ENCODE data around the gene POLR1A.

POLR1A gene

DNA sequence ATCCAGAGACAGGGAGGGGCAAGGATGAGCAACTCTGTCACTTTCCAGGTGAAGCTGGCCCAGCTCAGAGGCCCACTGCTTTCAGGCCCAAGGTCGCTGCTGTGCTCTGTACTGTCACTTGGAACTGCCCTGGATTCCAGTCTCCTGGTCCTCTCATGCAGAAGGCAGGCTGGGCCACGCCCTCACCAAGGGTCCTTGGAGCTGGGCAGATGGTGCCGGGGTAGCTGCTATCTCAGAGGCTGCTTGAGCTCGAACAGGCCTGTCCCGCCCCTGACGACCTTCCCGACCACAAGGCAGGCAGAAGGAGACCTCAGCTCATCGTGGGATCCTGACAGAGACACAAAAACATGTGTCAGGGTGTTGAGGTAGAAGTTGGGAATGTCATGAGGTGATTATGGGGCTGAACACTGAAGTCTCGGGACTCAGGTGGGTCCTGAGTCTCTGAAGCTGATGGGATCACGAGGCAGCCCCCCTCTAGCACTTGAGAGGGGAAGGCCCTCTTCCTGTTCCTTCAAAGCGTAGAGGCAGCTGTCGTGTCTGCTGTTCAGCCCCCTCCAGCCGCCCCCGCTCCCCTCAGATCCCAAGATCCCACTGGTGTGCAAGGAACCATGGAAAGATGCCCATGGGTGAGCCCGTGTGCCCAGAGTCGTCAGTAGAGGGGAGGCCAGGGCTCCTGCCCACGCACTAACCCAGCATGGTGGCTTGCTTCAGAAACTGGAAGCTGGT is 78.3 kb downstream of the POLR1A start:
- DNase-seq (ENCODE audit: low read depth): no peak
- no peak overlapping the region for H3K4me3 ChIP-seq (ENCODE audit: low read depth, low read length)
- TF ChIP-seq POLR2A (IDR thresholded peaks at IDR 0.05; ENCODE audit: extremely low read depth, insufficient read length) (no peak), MYC (IDR thresholded peaks at IDR 0.05; ENCODE audit: low read depth, low read length) (no peak)
- TF ChIP-seq, protein P1, sequence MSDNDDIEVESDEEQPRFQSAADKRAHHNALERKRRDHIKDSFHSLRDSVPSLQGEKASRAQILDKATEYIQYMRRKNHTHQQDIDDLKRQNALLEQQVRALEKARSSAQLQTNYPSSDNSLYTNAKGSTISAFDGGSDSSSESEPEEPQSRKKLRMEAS (IDR thresholded peaks at IDR 0.05; ENCODE audit: low read depth, low read length): no peak
- TF ChIP-seq, protein P2, sequence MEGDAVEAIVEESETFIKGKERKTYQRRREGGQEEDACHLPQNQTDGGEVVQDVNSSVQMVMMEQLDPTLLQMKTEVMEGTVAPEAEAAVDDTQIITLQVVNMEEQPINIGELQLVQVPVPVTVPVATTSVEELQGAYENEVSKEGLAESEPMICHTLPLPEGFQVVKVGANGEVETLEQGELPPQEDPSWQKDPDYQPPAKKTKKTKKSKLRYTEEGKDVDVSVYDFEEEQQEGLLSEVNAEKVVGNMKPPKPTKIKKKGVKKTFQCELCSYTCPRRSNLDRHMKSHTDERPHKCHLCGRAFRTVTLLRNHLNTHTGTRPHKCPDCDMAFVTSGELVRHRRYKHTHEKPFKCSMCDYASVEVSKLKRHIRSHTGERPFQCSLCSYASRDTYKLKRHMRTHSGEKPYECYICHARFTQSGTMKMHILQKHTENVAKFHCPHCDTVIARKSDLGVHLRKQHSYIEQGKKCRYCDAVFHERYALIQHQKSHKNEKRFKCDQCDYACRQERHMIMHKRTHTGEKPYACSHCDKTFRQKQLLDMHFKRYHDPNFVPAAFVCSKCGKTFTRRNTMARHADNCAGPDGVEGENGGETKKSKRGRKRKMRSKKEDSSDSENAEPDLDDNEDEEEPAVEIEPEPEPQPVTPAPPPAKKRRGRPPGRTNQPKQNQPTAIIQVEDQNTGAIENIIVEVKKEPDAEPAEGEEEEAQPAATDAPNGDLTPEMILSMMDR (IDR thresholded peaks at IDR 0.05; ENCODE audit: low read depth, low read length): no peak

DNA sequence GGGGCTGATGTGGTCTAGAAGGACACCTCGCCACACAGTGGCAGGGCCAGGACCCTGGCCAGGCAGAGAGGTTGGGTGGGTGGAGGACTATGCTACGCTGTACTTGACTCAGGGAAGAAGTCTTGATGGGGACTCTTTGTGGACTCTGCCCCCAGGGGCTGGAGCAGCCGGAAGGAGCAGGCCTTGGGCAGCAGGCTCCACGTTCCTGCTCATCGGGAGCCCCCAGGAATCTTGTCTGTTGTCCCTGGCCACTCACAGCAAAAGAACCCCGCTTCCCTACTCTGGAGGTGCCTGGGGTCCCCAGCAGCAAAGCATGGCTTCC is 79.0 kb downstream of the POLR1A start:
- no peak overlapping the region for H3K4me3 ChIP-seq (ENCODE audit: low read depth, low read length)
- TF ChIP-seq MYC (IDR thresholded peaks at IDR 0.05; ENCODE audit: low read depth, low read length): no peak
- TF ChIP-seq, protein P2 (IDR thresholded peaks at IDR 0.05; ENCODE audit: low read depth, low read length): no peak
- TF ChIP-seq POLR2A (IDR thresholded peaks at IDR 0.05; ENCODE audit: extremely low read depth, insufficient read length): no peak
- TF ChIP-seq, protein P1 (IDR thresholded peaks at IDR 0.05; ENCODE audit: low read depth, low read length): no peak
- no peak for DNase-seq (ENCODE audit: low read depth)

DNA sequence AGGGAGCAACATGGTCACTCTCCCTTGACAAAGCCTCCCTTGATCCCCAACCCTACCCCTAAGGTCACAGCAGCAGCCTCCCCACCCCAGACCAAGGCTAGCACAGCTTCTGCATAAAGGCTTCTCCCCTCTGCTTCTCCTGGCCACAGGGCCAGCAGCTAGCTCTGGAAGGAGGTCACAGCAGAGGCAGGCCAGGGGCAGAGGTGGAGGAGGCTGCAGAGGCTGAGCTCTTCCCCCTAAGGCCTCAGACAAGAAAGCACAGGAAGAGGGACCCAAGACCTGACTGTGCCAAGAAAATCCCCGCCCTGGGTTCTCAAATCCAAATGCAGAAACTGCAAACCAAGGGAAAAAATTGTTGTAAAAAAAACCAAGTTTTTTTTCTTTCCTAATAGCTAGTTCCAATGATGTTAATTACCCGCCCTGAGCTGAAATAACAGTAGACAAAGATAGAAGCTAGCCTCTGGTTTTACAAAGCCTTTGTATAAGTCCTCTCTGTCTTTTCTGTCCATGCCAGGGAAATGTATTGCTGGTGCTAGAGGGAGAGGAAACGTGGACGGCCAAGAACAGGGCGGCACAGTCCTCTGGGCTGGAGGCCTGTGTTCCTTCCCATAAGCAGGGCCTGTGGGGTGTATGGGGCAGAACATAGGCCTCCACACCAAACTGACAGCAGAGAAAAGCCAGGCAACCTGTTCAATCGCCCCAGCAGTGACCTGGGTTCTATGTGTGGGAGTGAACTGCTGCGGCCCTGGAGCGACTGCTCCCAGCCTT is 79.5 kb downstream of the POLR1A start:
- H3K4me3 ChIP-seq (ENCODE audit: low read depth, low read length): no peak overlapping the region
- no peak for DNase-seq (ENCODE audit: low read depth)
- TF ChIP-seq, protein P1 (IDR thresholded peaks at IDR 0.05; ENCODE audit: low read depth, low read length): no peak
- TF ChIP-seq MYC (IDR thresholded peaks at IDR 0.05; ENCODE audit: low read depth, low read length) (no peak), POLR2A (IDR thresholded peaks at IDR 0.05; ENCODE audit: extremely low read depth, insufficient read length) (no peak)
- TF ChIP-seq, protein P2 (IDR thresholded peaks at IDR 0.05; ENCODE audit: low read depth, low read length): no peak

DNA sequence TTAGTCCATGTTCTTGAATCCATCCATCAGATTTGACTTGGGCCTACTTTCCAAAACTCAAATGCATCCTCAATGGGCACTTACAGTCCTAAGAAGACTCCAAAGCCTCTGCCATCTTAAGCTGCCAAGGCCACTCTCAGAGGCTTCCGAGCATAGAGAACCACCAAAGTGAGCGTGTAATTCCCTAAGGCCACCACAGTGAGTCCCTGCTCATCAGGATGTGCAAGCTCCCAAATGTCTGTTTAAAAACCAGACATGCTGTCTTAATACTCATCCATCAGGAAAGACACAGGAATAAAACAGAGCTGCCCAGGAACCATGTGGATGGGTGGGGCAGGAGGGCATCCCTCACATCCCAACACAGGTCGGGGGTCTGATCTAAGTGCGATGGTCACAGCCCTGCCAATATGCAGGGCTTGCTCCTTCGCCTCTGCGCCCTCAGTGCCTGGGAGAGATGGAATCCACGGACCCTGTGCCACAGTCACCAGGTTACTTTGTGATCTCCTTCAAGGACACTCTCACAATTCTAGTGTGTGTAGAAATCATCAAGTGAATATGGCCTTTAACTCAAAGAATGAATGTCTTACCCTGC is 80.4 kb downstream of the POLR1A start:
- no peak overlapping the region for H3K4me3 ChIP-seq (ENCODE audit: low read depth, low read length)
- no peak for DNase-seq (ENCODE audit: low read depth)
- TF ChIP-seq, protein P2 (IDR thresholded peaks at IDR 0.05; ENCODE audit: low read depth, low read length): peak; percentile 6
- no peak for TF ChIP-seq MYC (IDR thresholded peaks at IDR 0.05; ENCODE audit: low read depth, low read length)

DNA sequence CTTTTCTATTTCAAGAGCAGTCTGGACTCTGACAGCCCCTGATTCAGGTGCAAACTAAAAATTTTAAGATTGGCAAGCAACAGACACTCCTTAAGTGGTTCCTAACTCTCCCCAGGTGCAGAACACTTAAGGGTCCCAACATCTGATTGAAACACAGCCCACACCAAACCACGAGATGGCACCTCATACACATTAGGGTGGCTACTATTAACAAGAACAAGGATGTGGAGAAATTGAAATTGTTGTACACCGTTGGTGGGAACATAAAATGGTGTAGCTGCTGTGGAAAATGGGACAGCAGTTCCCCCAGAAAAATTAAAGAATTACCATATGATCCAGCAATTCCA is 82.3 kb downstream of the POLR1A start:
- no peak for DNase-seq (ENCODE audit: low read depth)
- no peak overlapping the region for H3K4me3 ChIP-seq (ENCODE audit: low read depth, low read length)
- TF ChIP-seq POLR2A (IDR thresholded peaks at IDR 0.05; ENCODE audit: extremely low read depth, insufficient read length): no peak
- TF ChIP-seq, protein P2 (IDR thresholded peaks at IDR 0.05; ENCODE audit: low read depth, low read length): no peak
- no peak for TF ChIP-seq MYC (IDR thresholded peaks at IDR 0.05; ENCODE audit: low read depth, low read length)
- TF ChIP-seq, protein P1 (IDR thresholded peaks at IDR 0.05; ENCODE audit: low read depth, low read length): no peak

Measured in NB4 (cell line).